Measurements from ENCODE around the gene PLXDC2. TPM values are rescaled to one million over a fixed set of nuclear protein-coding genes. Genes with fewer than 3 reads are reported as not detected.
"Not testable (repeated sequence)": the region's sequence is repeated elsewhere in the genome, so short reads cannot be mapped to it uniquely, and the experiment has no call there.

PLXDC2 gene
- total and polyA plus RNA-seq, 2 donors (not counting 1 experiment from before 2014, with no cell fraction given): 4.2 to 5.1 TPM

GRCh38 chr10:19993714-19994315 lies 177.6 kb downstream of the PLXDC2 start:
- Histone ChIP-seq H2AFZ (ENCODE audit: low read length) (no peak overlapping the region), H3K79me2 (ENCODE audit: control insufficient read depth, insufficient read depth, low read length) (no peaks in the 10 kb centered on the region), H4K20me1 (ENCODE audit: control insufficient read depth, extremely low read depth, insufficient read depth, low read length) (no peaks in the 10 kb centered on the region), H3K36me3 (ENCODE audit: control insufficient read depth, insufficient read depth, low read length) (no peaks in the 10 kb centered on the region), H3K27me3 (ENCODE audit: control insufficient read depth, insufficient read depth, low read length) (no peaks in the 10 kb centered on the region), H3K4me3 (replicated peaks in 1 of 4; ENCODE audit: control extremely low read depth in 1 of 4, insufficient read depth in 1 of 4, low read depth in 3 of 4, low read length in 4 of 4) (no peak overlapping the region), H3K9ac (ENCODE audit: insufficient read depth, low read length) (no peak overlapping the region), H3K4me2 (ENCODE audit: extremely low read depth, insufficient read depth, low read length) (no peak overlapping the region), H3K9me3 (ENCODE audit: control insufficient read depth, insufficient read depth, low read depth, low read length) (no peaks in the 10 kb centered on the region), H3K27ac (ENCODE audit: insufficient read depth, low read length) (no peak overlapping the region), H3K4me1 (ENCODE audit: control insufficient read depth, extremely low read depth, insufficient read depth, low read length) (no peaks in the 10 kb centered on the region)
- peak; percentile 54 to 81 for DNase-seq (ENCODE audit: low read depth in 2 of 2)
- TF ChIP-seq CTCF (conservative IDR thresholded peaks at IDR 0.05 in 1 of 2, IDR thresholded peaks at IDR 0.05 in 1 of 2; ENCODE audit: low read depth in 1 of 2, low read length in 2 of 2) (no peak), EZH2 (IDR thresholded peaks at IDR 0.05; ENCODE audit: low read length, missing control alignments) (no peak)

- Histone ChIP-seq H3K4me2 (ENCODE audit: extremely low read depth, insufficient read depth, low read length) (no peak overlapping the region), H3K4me1 (ENCODE audit: control insufficient read depth, extremely low read depth, insufficient read depth, low read length) (no peaks in the 10 kb centered on the region), H3K4me3 (replicated peaks in 1 of 4; ENCODE audit: control extremely low read depth in 1 of 4, insufficient read depth in 1 of 4, low read depth in 3 of 4, low read length in 4 of 4) (no peak overlapping the region), H3K79me2 (ENCODE audit: control insufficient read depth, insufficient read depth, low read length) (no peaks in the 10 kb centered on the region), H4K20me1 (ENCODE audit: control insufficient read depth, extremely low read depth, insufficient read depth, low read length) (no peaks in the 10 kb centered on the region), H3K9ac (ENCODE audit: insufficient read depth, low read length) (no peak overlapping the region), H3K9me3 (ENCODE audit: control insufficient read depth, insufficient read depth, low read depth, low read length) (no peaks in the 10 kb centered on the region), H2AFZ (ENCODE audit: low read length) (no peak overlapping the region), H3K27ac (ENCODE audit: insufficient read depth, low read length) (no peak overlapping the region), H3K36me3 (ENCODE audit: control insufficient read depth, insufficient read depth, low read length) (no peaks in the 10 kb centered on the region), H3K27me3 (ENCODE audit: control insufficient read depth, insufficient read depth, low read length) (no peaks in the 10 kb centered on the region)
- DNase-seq (ENCODE audit: low read depth in 2 of 2): no peak
- TF ChIP-seq EZH2 (IDR thresholded peaks at IDR 0.05; ENCODE audit: low read length, missing control alignments) (no peak), CTCF (conservative IDR thresholded peaks at IDR 0.05 in 1 of 2, IDR thresholded peaks at IDR 0.05 in 1 of 2; ENCODE audit: low read depth in 1 of 2, low read length in 2 of 2) (no peak)
Measured at GRCh38 chr10:19998482-19998881, 182.2 kb downstream of the PLXDC2 start.

DNA sequence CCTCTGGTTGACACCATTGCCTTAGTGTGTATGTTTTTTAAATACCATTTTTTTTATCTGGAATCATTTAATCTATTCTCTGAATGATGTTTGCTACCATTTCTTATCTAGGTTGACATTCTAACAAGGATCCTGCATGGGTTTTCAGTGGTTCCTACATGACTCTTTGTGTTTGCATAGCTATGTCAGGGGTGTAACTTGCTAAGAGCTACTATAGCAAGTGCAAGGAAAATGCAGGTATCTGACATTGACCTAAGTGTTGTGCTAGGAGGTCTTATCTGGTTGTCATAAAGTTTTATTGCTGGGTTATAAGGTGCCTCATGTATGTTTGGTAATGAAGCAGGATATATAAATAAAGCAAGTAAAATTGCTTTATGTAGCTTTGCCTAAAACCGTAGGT lies 183.2 kb downstream of the PLXDC2 start:
- no peak overlapping the region for H3K9ac ChIP-seq (ENCODE audit: insufficient read depth, low read length)
- H3K9me3 ChIP-seq (ENCODE audit: control insufficient read depth, insufficient read depth, low read depth, low read length): no peaks in the 10 kb centered on the region
- H3K4me2 ChIP-seq (ENCODE audit: extremely low read depth, insufficient read depth, low read length): no peak overlapping the region
- H3K27ac ChIP-seq (ENCODE audit: insufficient read depth, low read length): no peak overlapping the region
- DNase-seq (ENCODE audit: low read depth in 2 of 2): no peak
- H4K20me1 ChIP-seq (ENCODE audit: control insufficient read depth, extremely low read depth, insufficient read depth, low read length): no peaks in the 10 kb centered on the region
- H3K27me3 ChIP-seq (ENCODE audit: control insufficient read depth, insufficient read depth, low read length): no peaks in the 10 kb centered on the region
- TF ChIP-seq CTCF (conservative IDR thresholded peaks at IDR 0.05 in 1 of 2, IDR thresholded peaks at IDR 0.05 in 1 of 2; ENCODE audit: low read depth in 1 of 2, low read length in 2 of 2) (no peak), EZH2 (IDR thresholded peaks at IDR 0.05; ENCODE audit: low read length, missing control alignments) (no peak)
- no peaks in the 10 kb centered on the region for H3K36me3 ChIP-seq (ENCODE audit: control insufficient read depth, insufficient read depth, low read length)
- no peaks in the 10 kb centered on the region for H3K79me2 ChIP-seq (ENCODE audit: control insufficient read depth, insufficient read depth, low read length)
- no peak overlapping the region for H2AFZ ChIP-seq (ENCODE audit: low read length)
- H3K4me3 ChIP-seq (replicated peaks in 1 of 4; ENCODE audit: control extremely low read depth in 1 of 4, insufficient read depth in 1 of 4, low read depth in 3 of 4, low read length in 4 of 4): no peak overlapping the region
- H3K4me1 ChIP-seq (ENCODE audit: control insufficient read depth, extremely low read depth, insufficient read depth, low read length): peaks cover 2% of the 10 kb centered on the region

- not testable (repeated sequence) for H3K79me2 ChIP-seq (ENCODE audit: control insufficient read depth, insufficient read depth, low read length); DNase-seq (ENCODE audit: low read depth in 2 of 2); H3K4me2 ChIP-seq (ENCODE audit: extremely low read depth, insufficient read depth, low read length); H3K27ac ChIP-seq (ENCODE audit: insufficient read depth, low read length); H3K9ac ChIP-seq (ENCODE audit: insufficient read depth, low read length); H3K36me3 ChIP-seq (ENCODE audit: control insufficient read depth, insufficient read depth, low read length); H2AFZ ChIP-seq (ENCODE audit: low read length); H3K27me3 ChIP-seq (ENCODE audit: control insufficient read depth, insufficient read depth, low read length); H3K4me3 ChIP-seq (replicated peaks in 1 of 4; ENCODE audit: control extremely low read depth in 1 of 4, insufficient read depth in 1 of 4, low read depth in 3 of 4, low read length in 4 of 4); H4K20me1 ChIP-seq (ENCODE audit: control insufficient read depth, extremely low read depth, insufficient read depth, low read length); H3K4me1 ChIP-seq (ENCODE audit: control insufficient read depth, extremely low read depth, insufficient read depth, low read length); H3K9me3 ChIP-seq (ENCODE audit: control insufficient read depth, insufficient read depth, low read depth, low read length)
Measured at GRCh38 chr10:20002026-20002425, 185.8 kb downstream of the PLXDC2 start.
